Measurements from ENCODE around the gene RNF7.

DNA sequence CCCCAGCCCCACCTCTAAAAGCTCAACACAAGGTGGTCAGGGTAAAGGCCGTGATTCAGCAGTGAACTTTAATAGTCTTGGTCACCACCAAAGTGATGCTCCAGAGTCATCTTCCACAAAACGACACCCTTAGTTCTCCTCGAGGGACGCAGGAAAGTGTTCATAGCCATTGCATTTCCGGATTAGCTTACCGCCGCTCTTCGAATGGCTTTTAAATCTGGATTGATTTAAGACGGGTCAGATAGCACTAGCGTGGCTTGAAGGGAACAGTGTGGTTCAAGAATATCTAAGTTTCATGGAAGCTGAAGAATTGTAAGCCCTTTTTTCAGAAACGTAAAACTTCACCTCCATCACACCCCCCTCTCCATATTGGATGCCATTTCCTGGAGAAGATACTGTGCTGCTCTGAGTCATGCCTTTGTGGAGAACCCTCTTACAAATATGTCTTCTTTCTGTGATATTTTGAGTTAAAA lies 829 bp downstream of the RNF7 start:
- TF ChIP-seq, protein P1, sequence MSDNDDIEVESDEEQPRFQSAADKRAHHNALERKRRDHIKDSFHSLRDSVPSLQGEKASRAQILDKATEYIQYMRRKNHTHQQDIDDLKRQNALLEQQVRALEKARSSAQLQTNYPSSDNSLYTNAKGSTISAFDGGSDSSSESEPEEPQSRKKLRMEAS (IDR thresholded peaks at IDR 0.05) = no peak
- TF ChIP-seq, protein P2, sequence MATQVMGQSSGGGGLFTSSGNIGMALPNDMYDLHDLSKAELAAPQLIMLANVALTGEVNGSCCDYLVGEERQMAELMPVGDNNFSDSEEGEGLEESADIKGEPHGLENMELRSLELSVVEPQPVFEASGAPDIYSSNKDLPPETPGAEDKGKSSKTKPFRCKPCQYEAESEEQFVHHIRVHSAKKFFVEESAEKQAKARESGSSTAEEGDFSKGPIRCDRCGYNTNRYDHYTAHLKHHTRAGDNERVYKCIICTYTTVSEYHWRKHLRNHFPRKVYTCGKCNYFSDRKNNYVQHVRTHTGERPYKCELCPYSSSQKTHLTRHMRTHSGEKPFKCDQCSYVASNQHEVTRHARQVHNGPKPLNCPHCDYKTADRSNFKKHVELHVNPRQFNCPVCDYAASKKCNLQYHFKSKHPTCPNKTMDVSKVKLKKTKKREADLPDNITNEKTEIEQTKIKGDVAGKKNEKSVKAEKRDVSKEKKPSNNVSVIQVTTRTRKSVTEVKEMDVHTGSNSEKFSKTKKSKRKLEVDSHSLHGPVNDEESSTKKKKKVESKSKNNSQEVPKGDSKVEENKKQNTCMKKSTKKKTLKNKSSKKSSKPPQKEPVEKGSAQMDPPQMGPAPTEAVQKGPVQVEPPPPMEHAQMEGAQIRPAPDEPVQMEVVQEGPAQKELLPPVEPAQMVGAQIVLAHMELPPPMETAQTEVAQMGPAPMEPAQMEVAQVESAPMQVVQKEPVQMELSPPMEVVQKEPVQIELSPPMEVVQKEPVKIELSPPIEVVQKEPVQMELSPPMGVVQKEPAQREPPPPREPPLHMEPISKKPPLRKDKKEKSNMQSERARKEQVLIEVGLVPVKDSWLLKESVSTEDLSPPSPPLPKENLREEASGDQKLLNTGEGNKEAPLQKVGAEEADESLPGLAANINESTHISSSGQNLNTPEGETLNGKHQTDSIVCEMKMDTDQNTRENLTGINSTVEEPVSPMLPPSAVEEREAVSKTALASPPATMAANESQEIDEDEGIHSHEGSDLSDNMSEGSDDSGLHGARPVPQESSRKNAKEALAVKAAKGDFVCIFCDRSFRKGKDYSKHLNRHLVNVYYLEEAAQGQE (IDR thresholded peaks at IDR 0.05) = no peak
- TF ChIP-seq, protein P3, sequence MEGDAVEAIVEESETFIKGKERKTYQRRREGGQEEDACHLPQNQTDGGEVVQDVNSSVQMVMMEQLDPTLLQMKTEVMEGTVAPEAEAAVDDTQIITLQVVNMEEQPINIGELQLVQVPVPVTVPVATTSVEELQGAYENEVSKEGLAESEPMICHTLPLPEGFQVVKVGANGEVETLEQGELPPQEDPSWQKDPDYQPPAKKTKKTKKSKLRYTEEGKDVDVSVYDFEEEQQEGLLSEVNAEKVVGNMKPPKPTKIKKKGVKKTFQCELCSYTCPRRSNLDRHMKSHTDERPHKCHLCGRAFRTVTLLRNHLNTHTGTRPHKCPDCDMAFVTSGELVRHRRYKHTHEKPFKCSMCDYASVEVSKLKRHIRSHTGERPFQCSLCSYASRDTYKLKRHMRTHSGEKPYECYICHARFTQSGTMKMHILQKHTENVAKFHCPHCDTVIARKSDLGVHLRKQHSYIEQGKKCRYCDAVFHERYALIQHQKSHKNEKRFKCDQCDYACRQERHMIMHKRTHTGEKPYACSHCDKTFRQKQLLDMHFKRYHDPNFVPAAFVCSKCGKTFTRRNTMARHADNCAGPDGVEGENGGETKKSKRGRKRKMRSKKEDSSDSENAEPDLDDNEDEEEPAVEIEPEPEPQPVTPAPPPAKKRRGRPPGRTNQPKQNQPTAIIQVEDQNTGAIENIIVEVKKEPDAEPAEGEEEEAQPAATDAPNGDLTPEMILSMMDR (IDR thresholded peaks at IDR 0.05; ENCODE audit: low read depth, low read length, missing input control) = no peak
- TF ChIP-seq RAD21 (IDR thresholded peaks at IDR 0.05) = no peak
- TF ChIP-seq FOXA1 (IDR thresholded peaks at IDR 0.05) = no peak
- no peak for TF ChIP-seq HNF4A (conservative IDR thresholded peaks at IDR 0.05)
- TF ChIP-seq, protein P4, sequence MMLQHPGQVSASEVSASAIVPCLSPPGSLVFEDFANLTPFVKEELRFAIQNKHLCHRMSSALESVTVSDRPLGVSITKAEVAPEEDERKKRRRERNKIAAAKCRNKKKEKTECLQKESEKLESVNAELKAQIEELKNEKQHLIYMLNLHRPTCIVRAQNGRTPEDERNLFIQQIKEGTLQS (IDR thresholded peaks at IDR 0.05) = no peak
- TF ChIP-seq YY1 (IDR thresholded peaks at IDR 0.05) = peak; percentile 37
- no peak for TF ChIP-seq EGR1 (IDR thresholded peaks at IDR 0.05; ENCODE audit: low read depth in 2 of 2)
- TF ChIP-seq, protein P5, sequence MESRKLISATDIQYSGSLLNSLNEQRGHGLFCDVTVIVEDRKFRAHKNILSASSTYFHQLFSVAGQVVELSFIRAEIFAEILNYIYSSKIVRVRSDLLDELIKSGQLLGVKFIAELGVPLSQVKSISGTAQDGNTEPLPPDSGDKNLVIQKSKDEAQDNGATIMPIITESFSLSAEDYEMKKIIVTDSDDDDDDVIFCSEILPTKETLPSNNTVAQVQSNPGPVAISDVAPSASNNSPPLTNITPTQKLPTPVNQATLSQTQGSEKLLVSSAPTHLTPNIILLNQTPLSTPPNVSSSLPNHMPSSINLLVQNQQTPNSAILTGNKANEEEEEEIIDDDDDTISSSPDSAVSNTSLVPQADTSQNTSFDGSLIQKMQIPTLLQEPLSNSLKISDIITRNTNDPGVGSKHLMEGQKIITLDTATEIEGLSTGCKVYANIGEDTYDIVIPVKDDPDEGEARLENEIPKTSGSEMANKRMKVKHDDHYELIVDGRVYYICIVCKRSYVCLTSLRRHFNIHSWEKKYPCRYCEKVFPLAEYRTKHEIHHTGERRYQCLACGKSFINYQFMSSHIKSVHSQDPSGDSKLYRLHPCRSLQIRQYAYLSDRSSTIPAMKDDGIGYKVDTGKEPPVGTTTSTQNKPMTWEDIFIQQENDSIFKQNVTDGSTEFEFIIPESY (IDR thresholded peaks at IDR 0.05) = no peak
- TF ChIP-seq JUND (IDR thresholded peaks at IDR 0.05) = peak in 1 of 2 donors; percentile 33
- TF ChIP-seq SP1 (IDR thresholded peaks at IDR 0.05) = no peak
